PC-3 (cell line): Measurements from ENCODE around the gene MGAT3. TPM values are rescaled to one million over a fixed set of nuclear protein-coding genes. Genes with fewer than 3 reads are reported as not detected.

ENCODE experiments used
- ATAC-seq: fragments of 200-7000 bp; cut with Tn5 transposase; 2 replicates; pipeline ENCODE4 v1.9.1; 2020; ENCODE audit warnings: mild to moderate bottlenecking, moderate library complexity
- BruUV-seq: library from RNA; stranded (reverse); fragments of 400-500 nt; replicated peaks from 2 replicates; lab custom pipeline; 2021; lab: Mats Ljungman, UMichigan
- CTCF ChIA-PET: fragments of 300-600 bp; sonication (Branson Sonifier 250); formaldehyde crosslinking; loops from one replicate; lab custom pipeline; 2022; ENCODE audit warnings: antibody characterized with exemption; lab: Charles Lee
- POLR2A ChIA-PET: fragments of 300-600 bp; sonication (Branson Sonifier 250); formaldehyde crosslinking; loops from one replicate; lab custom pipeline; 2022; ENCODE audit warnings: antibody characterized with exemption; ENCODE audit not compliant: unreplicated experiment; lab: Charles Lee
- DNase-seq: peaks from one replicate; pipeline ENCODE4 v3.0.0-alpha.2; 2015
- H2AFZ ChIP-seq: fragments of 300-600 bp; sonication (generic); 2 replicates; pipeline ENCODE4 v1.6.0; 2016; ENCODE audit warnings: antibody characterized with exemption, low read length
- H3F3A ChIP-seq: fragments of 300-600 bp; sonication (generic); one replicate; pipeline ENCODE4 v1.6.0; 2017; ENCODE audit warnings: antibody characterized with exemption, low read length, control low read depth, mild to moderate bottlenecking; ENCODE audit not compliant: unreplicated experiment
- H3K27ac ChIP-seq: fragments of 300-600 bp; sonication (generic); 2 replicates; pipeline ENCODE4 v1.5.1; 2016; ENCODE audit warnings: mild to moderate bottlenecking, low read length
- H3K27me3 ChIP-seq: fragments of 300-600 bp; sonication (generic); 2 replicates; pipeline ENCODE4 v1.6.1; 2016; ENCODE audit warnings: low read length, mixed read lengths
- H3K36me3 ChIP-seq: fragments of 300-600 bp; sonication (generic); 2 replicates; pipeline ENCODE4 v1.6.1; 2016; ENCODE audit warnings: low read depth, mixed run types, low read length, mixed read lengths
- H3K4me1 ChIP-seq: fragments of 300-600 bp; sonication (generic); 2 replicates; pipeline ENCODE4 v1.5.1; 2016; ENCODE audit warnings: low read length; ENCODE audit not compliant: insufficient read depth
- H3K4me2 ChIP-seq: fragments of 300-600 bp; sonication (generic); 2 replicates; pipeline ENCODE4 v1.6.0; 2016; ENCODE audit warnings: low read length
- H3K4me3 ChIP-seq: fragments of 300-600 bp; sonication (generic); 2 replicates; pipeline ENCODE4 v1.5.1; 2016; ENCODE audit warnings: mild to moderate bottlenecking, low read length, mixed read lengths
- H3K79me2 ChIP-seq: fragments of 300-600 bp; sonication (generic); 2 replicates; pipeline ENCODE4 v1.6.1; 2017; ENCODE audit warnings: low read length, mixed read lengths
- H3K9ac ChIP-seq: fragments of 300-600 bp; sonication (generic); 2 replicates; pipeline ENCODE4 v1.6.0; 2016; ENCODE audit warnings: mild to moderate bottlenecking, low read length
- H3K9me2 ChIP-seq: fragments of 300-600 bp; sonication (generic); replicated peaks from 2 replicates; pipeline ENCODE4 v1.6.1; 2016; ENCODE audit warnings: mixed run types, low read length, mixed read lengths
- H3K9me3 ChIP-seq: fragments of 300-600 bp; sonication (generic); 2 replicates; pipeline ENCODE4 v1.6.1; 2016; ENCODE audit warnings: low read length, mixed read lengths
- H4K20me1 ChIP-seq: fragments of 300-600 bp; sonication (generic); 2 replicates; pipeline ENCODE4 v1.6.1; 2016; ENCODE audit warnings: low read length, mixed read lengths
- CTCF ChIP-seq: fragments of 300-600 bp; sonication (generic); conservative IDR thresholded peaks from 2 replicates; pipeline ENCODE4 v1.5.1; 2017; ENCODE audit warnings: antibody characterized with exemption, low read depth, mild to moderate bottlenecking, low read length
- EZH2 ChIP-seq: fragments of 300-600 bp; sonication (generic); IDR thresholded peaks from one replicate; pipeline ENCODE4 v1.6.1; 2017; ENCODE audit warnings: antibody characterized with exemption, mild to moderate bottlenecking, low read length; ENCODE audit not compliant: unreplicated experiment
- EZH2phosphoT487 ChIP-seq: fragments of 300-600 bp; sonication (generic); IDR thresholded peaks from 2 replicates; pipeline ENCODE4 v1.6.1; 2018; ENCODE audit warnings: mild to moderate bottlenecking, antibody characterized with exemption, low read length, borderline replicate concordance
- intact Hi-C: fragments of 100-400 bp; cut with micrococcal nuclease; formaldehyde crosslinking; loops from 2 replicates; pipeline ENCODE4 v1.9.0; 2023
- total RNA-seq: library from RNA; depleted of rRNA; stranded (reverse); fragments of >200 nt; gene quantifications from 2 replicates; pipeline ENCODE4 v1.2.3, GENCODE V29; 2014

MGAT3 gene
- total RNA-seq, 1 experiment from 2014 or later = not detected

GRCh38 chr22:39430576-39431150, 26.1 kb upstream of the MGAT3 start:
- H3K4me1 ChIP-seq = no peaks in the 10 kb centered on the region
- CTCF ChIA-PET = no interaction called here
- no peaks in the 10 kb centered on the region for H3K27me3 ChIP-seq
- H3K9ac ChIP-seq = no peak overlapping the region
- TF ChIP-seq EZH2phosphoT487 = no peak
- no peak for TF ChIP-seq EZH2
- no peak for TF ChIP-seq CTCF
- intact Hi-C loops = loop anchor here (10.0 kb wide), 1 partner anchor 64 kb away; no protein-coding TSS in a partner anchor
- no peaks in the 10 kb centered on the region for H3K79me2 ChIP-seq
- no TSS peak for BruUV-seq
- ATAC-seq (no peak), DNase-seq (no peak)
- H3K4me2 ChIP-seq = no peak overlapping the region
- no peak overlapping the region for H2AFZ ChIP-seq
- H3K9me2 ChIP-seq = no peaks in the 10 kb centered on the region
- POLR2A ChIA-PET = no interaction called here
- no peak overlapping the region for H3K27ac ChIP-seq
- H3K36me3 ChIP-seq = no peaks in the 10 kb centered on the region; the same call in 1 of the 2 replicates
- no peak overlapping the region for H3K4me3 ChIP-seq
- no peaks in the 10 kb centered on the region for H3F3A ChIP-seq
- no peaks in the 10 kb centered on the region for H4K20me1 ChIP-seq
- H3K9me3 ChIP-seq = no peaks in the 10 kb centered on the region

- no peak overlapping the region for H3K9ac ChIP-seq
- H3K4me2 ChIP-seq = no peak overlapping the region
Observed at GRCh38 chr22:39431216-39431801, 25.5 kb upstream of the MGAT3 start.

More at GRCh38 chr22:39431216-39431801, 25.5 kb upstream of the MGAT3 start:
- intact Hi-C loops = loop anchor here (10.0 kb wide), 1 partner anchor 63 kb away; no protein-coding TSS in a partner anchor
- no peak overlapping the region for H2AFZ ChIP-seq
- ChIA-PET POLR2A (no interaction called here), CTCF (no interaction called here)
- no peaks in the 10 kb centered on the region for H3K27me3 ChIP-seq
- no peak overlapping the region for H3K4me3 ChIP-seq
- DNase-seq (no peak), ATAC-seq (no peak)
- H3K36me3 ChIP-seq = no peaks in the 10 kb centered on the region; the same call in 1 of the 2 replicates
- no peaks in the 10 kb centered on the region for H3F3A ChIP-seq
- no peaks in the 10 kb centered on the region for H4K20me1 ChIP-seq
- H3K79me2 ChIP-seq = no peaks in the 10 kb centered on the region
- BruUV-seq = no TSS peak
- H3K27ac ChIP-seq = no peak overlapping the region
- H3K4me1 ChIP-seq = no peaks in the 10 kb centered on the region
- no peaks in the 10 kb centered on the region for H3K9me2 ChIP-seq
- TF ChIP-seq EZH2 (no peak), CTCF (no peak), EZH2phosphoT487 (no peak)
- H3K9me3 ChIP-seq = no peaks in the 10 kb centered on the region
